Fibroblast of mammary gland (primary cell): ENCODE results near the gene ABCF1.

Experiments used
- DNase-seq: peaks from one replicate; pipeline ENCODE4 v3.0.0-alpha.2; 2010; ENCODE audit warnings: low read depth
- H3K4me3 ChIP-seq: 2 replicates; pipeline ENCODE4 v1.5.1; 2011; ENCODE audit warnings: low read depth, mild to moderate bottlenecking, low read length, moderate library complexity; ENCODE audit not compliant: control insufficient read depth
- CTCF ChIP-seq: conservative IDR thresholded peaks from 2 replicates; pipeline ENCODE4 v1.5.1; 2011; ENCODE audit warnings: low read depth, low read length, inconsistent platforms; ENCODE audit not compliant: control insufficient read depth, insufficient read depth

The ABCF1 gene

GRCh38 chr6:30542404-30542725, 28.9 kb upstream of the ABCF1 start:
- no peak for TF ChIP-seq CTCF
- H3K4me3 ChIP-seq: no peak overlapping the region
- no peak for DNase-seq

DNA sequence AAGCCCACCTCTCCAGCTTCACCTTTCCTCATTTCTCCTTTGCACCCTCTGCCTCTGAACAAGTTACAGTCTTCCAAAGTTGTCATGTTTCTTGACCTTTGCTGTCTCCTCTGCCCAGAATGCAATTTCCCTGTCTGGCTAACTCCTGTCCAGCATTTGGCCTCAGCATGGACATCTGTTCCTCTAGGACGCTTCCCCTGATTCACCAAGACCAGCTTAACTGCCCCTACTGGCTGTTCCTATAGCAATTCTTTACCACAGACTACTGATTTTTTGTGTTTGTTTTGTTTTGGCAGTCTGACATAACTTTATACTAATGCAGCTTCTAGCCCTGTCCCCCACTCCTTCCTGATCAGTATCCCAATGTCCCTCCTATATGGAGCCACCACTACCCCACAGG, 28.3 kb upstream of the ABCF1 start:
- no peak overlapping the region for H3K4me3 ChIP-seq
- peak; percentile 18 for TF ChIP-seq CTCF
- peak; percentile 29 for DNase-seq

DNA sequence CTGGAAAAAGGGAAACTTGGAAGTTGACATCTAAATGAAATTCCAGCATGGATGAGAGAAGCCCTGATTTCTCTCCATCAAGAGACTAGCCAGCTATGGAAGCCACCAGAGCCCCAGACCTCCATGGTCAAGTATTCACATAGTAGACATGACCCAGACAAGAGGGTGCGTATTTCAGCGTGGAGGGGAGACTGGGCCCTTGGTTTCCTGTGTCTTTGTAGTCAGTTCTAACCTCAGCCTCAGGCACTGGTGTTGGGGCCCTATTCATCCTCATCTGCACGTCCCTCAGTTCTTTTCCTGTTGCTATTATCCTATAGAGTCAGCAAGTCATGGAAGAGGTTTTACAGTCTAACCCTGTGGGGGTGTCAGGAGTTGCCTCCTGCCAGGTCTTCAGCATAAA, 27.4 kb upstream of the ABCF1 start:
- TF ChIP-seq CTCF: no peak
- no peak overlapping the region for H3K4me3 ChIP-seq
- no peak for DNase-seq

DNA sequence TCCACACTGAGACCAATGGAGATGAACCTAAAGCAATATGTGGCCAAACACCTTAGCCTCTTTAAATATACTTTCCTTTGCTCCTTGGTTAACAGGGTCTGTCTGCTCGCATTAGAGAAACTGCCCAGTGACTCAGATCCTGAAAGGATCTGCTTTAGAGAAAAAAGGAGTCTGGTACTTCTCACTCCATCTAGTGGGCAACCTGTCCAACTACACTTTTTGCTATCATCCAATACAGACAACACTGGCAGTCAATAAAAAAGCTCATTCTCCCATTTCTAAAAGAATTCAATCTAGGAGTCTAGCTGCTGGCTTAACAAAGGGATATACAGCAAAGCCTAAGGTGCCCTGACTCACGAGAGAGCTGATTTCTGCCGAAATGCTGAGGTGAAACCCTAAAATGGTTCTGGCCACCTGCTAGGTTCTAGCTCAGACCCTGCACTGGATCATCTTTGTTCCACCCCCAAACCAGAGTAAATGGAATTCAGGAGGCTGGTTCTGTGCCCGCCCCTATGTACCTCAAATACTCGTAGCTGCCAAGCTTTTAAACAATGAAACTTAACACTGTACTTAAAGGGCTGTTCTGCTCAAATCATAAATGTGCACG, 26.5 kb upstream of the ABCF1 start:
- no peak overlapping the region for H3K4me3 ChIP-seq
- peak; percentile 76 for DNase-seq
- TF ChIP-seq CTCF: peak; percentile 81

GRCh38 chr6:30547454-30547853, 23.8 kb upstream of the ABCF1 start:
- TF ChIP-seq CTCF: no peak

DNA sequence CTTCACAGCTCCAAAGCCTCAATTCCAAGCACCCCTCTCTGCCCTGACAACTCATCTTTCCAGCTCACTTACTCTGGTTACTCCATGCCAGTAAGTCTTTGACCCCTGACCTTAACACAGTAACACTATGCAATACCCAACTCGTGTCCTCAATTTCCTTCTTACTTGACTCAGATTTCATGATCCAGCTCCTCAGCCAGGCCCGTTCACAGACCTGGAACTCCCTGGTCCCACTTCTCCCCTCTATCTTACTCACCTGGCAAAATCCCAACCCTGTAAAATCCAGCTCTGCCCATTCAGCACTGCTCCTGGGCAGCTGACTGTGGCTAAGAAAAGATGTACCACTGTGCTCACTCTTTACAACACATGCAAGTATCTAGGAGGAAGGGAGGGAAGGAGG, 22.9 kb upstream of the ABCF1 start:
- TF ChIP-seq CTCF: no peak
- peak; percentile 91 for DNase-seq
- H3K4me3 ChIP-seq: no peak overlapping the region

More at GRCh38 chr6:30547454-30547853, 23.8 kb upstream of the ABCF1 start:
- no peak overlapping the region for H3K4me3 ChIP-seq
- DNase-seq: no peak

GRCh38 chr6:30554404-30554803, 16.8 kb upstream of the ABCF1 start:
- TF ChIP-seq CTCF: no peak
- no peak for DNase-seq
- no peak overlapping the region for H3K4me3 ChIP-seq
